GM12891 (cell line): Measurements from ENCODE around the gene RUNX2.

Experiments used
- DNase-seq: peaks from one replicate; pipeline ENCODE4 v3.0.0; 2011; ENCODE audit warnings: low spot score; ENCODE audit not compliant: insufficient read length
- FAIRE-seq: peaks from 2 replicates; lab custom pipeline; 2011; peaks lifted over from hg19 to GRCh38; lab: Jason Lieb, UNC
- PAX5 ChIP-seq: IDR thresholded peaks from 2 replicates; pipeline ENCODE4 v1.6.1; 2011; ENCODE audit warnings: low read length, moderate library complexity, mild to moderate bottlenecking; ENCODE audit not compliant: insufficient read depth, severe bottlenecking
- POLR2A ChIP-seq: IDR thresholded peaks from 2 replicates; pipeline ENCODE4 v1.6.1; 2011; ENCODE audit warnings: low read depth, low read length, control low read depth
- POLR2AphosphoS5 ChIP-seq: IDR thresholded peaks from 2 replicates; pipeline ENCODE4 v1.6.1; 2011; ENCODE audit warnings: low read depth, low read length, control low read depth
- POU2F2 ChIP-seq: IDR thresholded peaks from 2 replicates; pipeline ENCODE4 v1.6.1; 2011; ENCODE audit warnings: low read depth, mild to moderate bottlenecking, control low read depth, low read length, moderate library complexity
- SPI1 ChIP-seq: IDR thresholded peaks from 2 replicates; pipeline ENCODE4 v1.6.1; 2011; ENCODE audit warnings: low read depth, low read length, control low read depth
- TAF1 ChIP-seq: IDR thresholded peaks from 2 replicates; pipeline ENCODE4 v1.6.1; 2011; ENCODE audit warnings: low read depth, low read length, control low read depth

Gene RUNX2

GRCh38 chr6:45614488-45615285 lies 286.6 kb downstream of the RUNX2 start:
- TF ChIP-seq SPI1 (peak; percentile 34), POLR2A (no peak)
- FAIRE-seq, result no peak
- DNase-seq, result no peak

- FAIRE-seq (no peak), DNase-seq (no peak)
- TF ChIP-seq POLR2A, result no peak
- TF ChIP-seq TAF1, result no peak
- no peak for TF ChIP-seq SPI1
- no peak for TF ChIP-seq PAX5
- no peak for TF ChIP-seq POU2F2
- TF ChIP-seq POLR2AphosphoS5, result no peak
Observed at GRCh38 chr6:45616209-45616608, 288.1 kb downstream of the RUNX2 start.

- no peak for FAIRE-seq
- DNase-seq, result no peak
- no peak for TF ChIP-seq TAF1
- TF ChIP-seq SPI1, result no peak
- no peak for TF ChIP-seq POLR2AphosphoS5
- TF ChIP-seq PAX5, result no peak
- no peak for TF ChIP-seq POU2F2
Observed at GRCh38 chr6:45617441-45617840, 289.3 kb downstream of the RUNX2 start.

GRCh38 chr6:45618259-45618658 lies 290.1 kb downstream of the RUNX2 start:
- no peak for FAIRE-seq
- DNase-seq, result no peak
- TF ChIP-seq POLR2A (no peak), PAX5 (no peak), POLR2AphosphoS5 (no peak), SPI1 (no peak), POU2F2 (no peak), TAF1 (no peak)

- TF ChIP-seq TAF1 (no peak), POLR2AphosphoS5 (no peak), POU2F2 (no peak), SPI1 (no peak), POLR2A (no peak), PAX5 (no peak)
- no peak for DNase-seq
- FAIRE-seq, result no peak
Observed at GRCh38 chr6:45619211-45619760, 291.2 kb downstream of the RUNX2 start.

GRCh38 chr6:45619994-45620471 lies 291.9 kb downstream of the RUNX2 start:
- FAIRE-seq, result no peak
- DNase-seq, result no peak
- no peak for TF ChIP-seq POLR2A
- TF ChIP-seq PAX5, result no peak
- TF ChIP-seq POU2F2, result no peak
- TF ChIP-seq TAF1, result no peak
- no peak for TF ChIP-seq POLR2AphosphoS5
- no peak for TF ChIP-seq SPI1

- DNase-seq (no peak), FAIRE-seq (no peak)
- TF ChIP-seq TAF1 (no peak), POLR2AphosphoS5 (no peak), POU2F2 (no peak), POLR2A (no peak), SPI1 (no peak), PAX5 (no peak)
Observed at GRCh38 chr6:45624228-45624627, 296.1 kb downstream of the RUNX2 start.

- FAIRE-seq (no peak), DNase-seq (no peak)
- no peak for TF ChIP-seq SPI1
- no peak for TF ChIP-seq TAF1
- TF ChIP-seq POLR2AphosphoS5, result no peak
- no peak for TF ChIP-seq POU2F2
- no peak for TF ChIP-seq POLR2A
- no peak for TF ChIP-seq PAX5
Observed at GRCh38 chr6:45625191-45625664, 297.1 kb downstream of the RUNX2 start.

- DNase-seq, result no peak
- FAIRE-seq, result no peak
- TF ChIP-seq SPI1, result no peak
Observed at GRCh38 chr6:45626087-45626891, 298.2 kb downstream of the RUNX2 start.

- TF ChIP-seq POLR2A, result no peak
- no peak for DNase-seq
- FAIRE-seq, result no peak
Observed at GRCh38 chr6:45630314-45630713, 302.2 kb downstream of the RUNX2 start.
